B cell (primary cell): ENCODE results near the gene ZNF586. TPM values are rescaled to one million over a fixed set of nuclear protein-coding genes. Genes with fewer than 3 reads are reported as not detected.

Source experiments
- ATAC-seq: fragments of 200-7000 bp; cut with Tn5 transposase; one replicate; pipeline ENCODE4 v1.10.0; 2021; ENCODE audit warnings: low read depth, mild to moderate bottlenecking, moderate number of reproducible peaks, moderate library complexity
- CTCF ChIA-PET: fragments of 350-600 bp; sonication (Branson Sonifier 250); formaldehyde crosslinking; loops from one replicate; lab custom pipeline; 2021; ENCODE audit warnings: antibody characterized with exemption, inconsistent platforms; lab: Charles Lee
- POLR2A ChIA-PET: fragments of 350-600 bp; sonication (Branson Sonifier 250); formaldehyde crosslinking; loops from one replicate; lab custom pipeline; 2021; ENCODE audit warnings: antibody characterized with exemption; lab: Charles Lee
- DNase-seq: peaks from one replicate; pipeline ENCODE4 v3.0.0; 2013
- H2AFZ ChIP-seq: 2 replicates; pipeline ENCODE4 v1.6.1; 2012; ENCODE audit warnings: mild to moderate bottlenecking, low read depth, low read length; ENCODE audit not compliant: insufficient read depth, poor library complexity, severe bottlenecking
- H3K27ac ChIP-seq, 2 donors: 1 replicate in 1 of 2; 2 replicates in 1 of 2; pipeline ENCODE4 v1.5.1; 2012 to 2013; ENCODE audit warnings: low read length in 2 of 2, mild to moderate bottlenecking in 2 of 2, moderate library complexity in 1 of 2
- H3K27me3 ChIP-seq, 4 experiments: fragments of 200-600 bp in 1 of 4; sonication (generic) in 1 of 4; replicated peaks in 1 of 4; 1 replicate in 2 of 4; 2 replicates in 2 of 4; pipeline versions ENCODE4 v1.6.1 to v1.7.0; 2013 to 2016; ENCODE audit warnings: low read length in 3 of 4, mild to moderate bottlenecking in 2 of 4, mixed read lengths in 1 of 4, moderate library complexity in 1 of 4; ENCODE audit not compliant: insufficient read depth in 4 of 4, control insufficient read depth in 3 of 4; ENCODE audit errors: control extremely low read depth in 1 of 4
- H3K36me3 ChIP-seq, 2 experiments: replicated peaks in 1 of 2; 1 replicate in 1 of 2; 2 replicates in 1 of 2; pipeline versions ENCODE4 v1.6.1 to v1.7.1; 2013; ENCODE audit warnings: low read length in 1 of 2; ENCODE audit not compliant: insufficient read depth in 2 of 2, control insufficient read depth in 1 of 2; ENCODE audit errors: control extremely low read depth in 1 of 2, extremely low read depth in 1 of 2
- H3K4me1 ChIP-seq, 2 donors: fragments of 200-600 bp in 1 of 2; sonication (generic) in 1 of 2; 1 replicate in 1 of 2; 2 replicates in 1 of 2; pipeline versions ENCODE4 v1.5.1 to v1.6.1; 2013 to 2017; ENCODE audit warnings: low read length in 2 of 2; ENCODE audit not compliant: control insufficient read depth in 2 of 2, insufficient read depth in 2 of 2
- H3K4me2 ChIP-seq: replicated peaks from 2 replicates; pipeline ENCODE3; 2012; ENCODE audit warnings: mild to moderate bottlenecking, low read depth, low read length; ENCODE audit not compliant: poor library complexity, severe bottlenecking
- H3K4me3 ChIP-seq, 5 experiments: fragments of 200-600 bp in 1 of 5; sonication (generic) in 1 of 5; 1 replicate in 3 of 5; 2 replicates in 2 of 5; pipeline versions ENCODE4 v1.5.1 to v1.7.0; 2011 to 2016; ENCODE audit warnings: low read length in 4 of 5, mild to moderate bottlenecking in 4 of 5, low read depth in 2 of 5, control low read depth in 1 of 5, moderate library complexity in 1 of 5; ENCODE audit not compliant: insufficient read depth in 1 of 5; ENCODE audit errors: control extremely low read depth in 1 of 5, extremely low read depth in 1 of 5
- H3K79me2 ChIP-seq: fragments of 200-600 bp; sonication (generic); one replicate; pipeline ENCODE4 v1.6.0; 2016; ENCODE audit warnings: low read length; ENCODE audit not compliant: control insufficient read depth, insufficient read depth
- H3K9ac ChIP-seq: fragments of 200-600 bp; sonication (generic); 2 replicates; pipeline ENCODE4 v1.6.1; 2017; ENCODE audit warnings: mild to moderate bottlenecking, low read length, moderate library complexity
- H3K9me3 ChIP-seq, 3 donors: one replicate each; pipeline versions ENCODE4 v1.6.1 to v1.7.1; 2013; ENCODE audit warnings: low read length in 2 of 3; ENCODE audit not compliant: control insufficient read depth in 2 of 3, insufficient read depth in 1 of 3; ENCODE audit errors: control extremely low read depth in 1 of 3
- H4K20me1 ChIP-seq: 2 replicates; pipeline ENCODE4 v1.6.0; 2012; ENCODE audit warnings: mild to moderate bottlenecking, low read length; ENCODE audit not compliant: insufficient read depth, control insufficient read depth, poor library complexity, severe bottlenecking
- H3K27ac Mint-ChIP-seq: one replicate; pipeline ENCODE4 v1.8.0; 2021; ENCODE audit warnings: mixed read lengths
- H3K27me3 Mint-ChIP-seq: one replicate; pipeline ENCODE4 v1.8.0; 2021; ENCODE audit warnings: mixed read lengths
- H3K4me1 Mint-ChIP-seq: one replicate; pipeline ENCODE4 v1.8.0; 2021; ENCODE audit warnings: mixed read lengths
- H3K4me3 Mint-ChIP-seq: one replicate; pipeline ENCODE4 v1.8.0; 2021; ENCODE audit warnings: mixed read lengths
- H3K9me3 Mint-ChIP-seq: one replicate; pipeline ENCODE4 v1.8.0; 2022; ENCODE audit warnings: mixed read lengths; ENCODE audit not compliant: insufficient read depth
- EZH2 ChIP-seq: IDR thresholded peaks from 2 replicates; pipeline ENCODE4 v1.6.1; 2012; ENCODE audit warnings: borderline replicate concordance, low read depth, mild to moderate bottlenecking, moderate library complexity, low read length; ENCODE audit not compliant: insufficient read depth, poor library complexity, severe bottlenecking
- WGBS: methylation state at CpG from one replicate; pipeline ENCODE4 v1.1.5; 2013; ENCODE audit warnings: missing lambda C conversion rate; ENCODE audit not compliant: insufficient coverage; 5-methylcytosine and 5-hydroxymethylcytosine counted together
- intact Hi-C: fragments of 100-400 bp; cut with micrococcal nuclease; formaldehyde crosslinking; loops from one replicate; pipeline ENCODE4 v1.10.0; 2022
- polyA plus RNA-seq: library from polyadenylated mRNA; depleted of rRNA; stranded (reverse); fragments of >200 nt; gene quantifications from 2 replicates; pipeline ENCODE4 v1.2.3, GENCODE V29; 2012
- total RNA-seq, 2 donors: library from RNA; stranded (reverse); fragments of 120-200 nt in 1 of 2; gene quantifications; 1 replicate in 1 of 2; 2 replicates in 1 of 2; pipeline versions ENCODE4 v1.2.3 to v1.2.4, GENCODE V29; 2013 to 2022
- TF ChIP-seq, protein P1 (sequence below): fragments of 200-600 bp; IDR thresholded peaks from one replicate; pipeline ENCODE4 v1.8.0; 2022; ENCODE audit warnings: antibody characterized with exemption, mild to moderate bottlenecking

Gene ZNF586
- total and polyA plus RNA-seq, 2 donors (not counting 1 experiment from before 2014, with no cell fraction given): 18.0 to 48.0 TPM

DNA sequence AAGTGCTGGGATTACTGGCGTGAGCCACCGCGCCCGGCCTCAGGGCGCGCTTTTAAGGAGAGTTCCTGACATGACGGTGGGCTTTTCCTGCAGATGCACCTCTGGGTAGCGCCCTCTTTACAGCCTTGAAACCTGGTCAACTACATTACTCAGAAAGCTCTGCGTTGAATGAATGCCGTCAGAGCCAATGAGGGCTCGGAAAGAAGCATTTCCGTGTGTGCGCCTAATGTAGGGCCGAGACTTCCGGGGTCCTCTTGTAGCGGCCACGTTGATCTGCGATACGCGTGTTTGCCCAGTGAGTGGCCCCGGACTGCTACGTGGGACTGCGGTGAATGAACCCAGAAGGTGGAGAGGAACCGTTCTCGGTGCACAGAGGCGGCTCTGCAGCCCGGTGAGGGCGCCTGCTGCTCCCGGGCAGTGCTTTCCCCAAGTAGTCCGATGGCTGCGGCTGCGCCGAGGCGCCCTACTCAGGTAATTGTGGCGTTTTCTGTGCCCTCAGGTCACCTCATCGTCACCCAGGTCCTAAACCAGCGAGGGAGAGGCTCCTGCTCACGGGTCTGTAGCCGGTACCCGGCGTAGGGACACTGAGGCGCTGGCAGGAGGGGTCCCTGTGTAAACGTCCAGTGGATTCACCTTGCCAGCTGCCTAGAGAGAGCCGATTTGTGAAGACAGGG lies 50.1 kb downstream of the ZNF586 start:
- Histone ChIP-seq H3K79me2 (peaks cover 65% of the 10 kb centered on the region), H3K4me2 (peak overlapping the region; percentile 84), H3K36me3 (no peaks in the 10 kb centered on the region), H3K27me3 (no peaks in the 10 kb centered on the region), H3K4me3 (peak overlapping the region; percentile 78 to 92 (median 83)), H2AFZ (peak overlapping the region; percentile 90), H3K27ac (peak overlapping the region; percentile 75 to 88), H3K9ac (peak overlapping the region; percentile 95), H4K20me1 (no peaks in the 10 kb centered on the region), H3K9me3 (no peaks in the 10 kb centered on the region), H3K4me1 (peaks cover 12 to 17% of the 10 kb centered on the region in 2 donors)
- Mint-ChIP-seq H3K4me1 (peaks cover 58% of the 10 kb centered on the region), H3K27ac (peak overlapping the region; percentile 97), H3K9me3 (no peaks in the 10 kb centered on the region), H3K27me3 (no peaks in the 10 kb centered on the region), H3K4me3 (peak overlapping the region; percentile 94)
- POLR2A ChIA-PET: interaction anchor here (0.5 to 1.6 kb wide), 6 partner anchors 18 to 627 kb away, joined by 3 to 12 read pairs (median 4); partner anchors contain the start of genes ZNF274 and ZNF417
- CTCF ChIA-PET: interaction anchor here (0.7 to 1.2 kb wide), 2 partner anchors 336 to 640 kb away, joined by 3 to 5 read pairs; no protein-coding TSS in a partner anchor
- under 1% methylated on average over 43 of the region's 44 CpGs for WGBS
- TF ChIP-seq, protein P1, sequence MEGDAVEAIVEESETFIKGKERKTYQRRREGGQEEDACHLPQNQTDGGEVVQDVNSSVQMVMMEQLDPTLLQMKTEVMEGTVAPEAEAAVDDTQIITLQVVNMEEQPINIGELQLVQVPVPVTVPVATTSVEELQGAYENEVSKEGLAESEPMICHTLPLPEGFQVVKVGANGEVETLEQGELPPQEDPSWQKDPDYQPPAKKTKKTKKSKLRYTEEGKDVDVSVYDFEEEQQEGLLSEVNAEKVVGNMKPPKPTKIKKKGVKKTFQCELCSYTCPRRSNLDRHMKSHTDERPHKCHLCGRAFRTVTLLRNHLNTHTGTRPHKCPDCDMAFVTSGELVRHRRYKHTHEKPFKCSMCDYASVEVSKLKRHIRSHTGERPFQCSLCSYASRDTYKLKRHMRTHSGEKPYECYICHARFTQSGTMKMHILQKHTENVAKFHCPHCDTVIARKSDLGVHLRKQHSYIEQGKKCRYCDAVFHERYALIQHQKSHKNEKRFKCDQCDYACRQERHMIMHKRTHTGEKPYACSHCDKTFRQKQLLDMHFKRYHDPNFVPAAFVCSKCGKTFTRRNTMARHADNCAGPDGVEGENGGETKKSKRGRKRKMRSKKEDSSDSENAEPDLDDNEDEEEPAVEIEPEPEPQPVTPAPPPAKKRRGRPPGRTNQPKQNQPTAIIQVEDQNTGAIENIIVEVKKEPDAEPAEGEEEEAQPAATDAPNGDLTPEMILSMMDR: no peak
- TF ChIP-seq EZH2: no peak
- ATAC-seq (peak; percentile 83), DNase-seq (peak; percentile 90)
- intact Hi-C loops: loop anchor here (1.0 to 10.0 kb wide), 6 partner anchors 50 to 385 kb away; partner anchors contain the start of genes ZNF211, ZNF417, ZNF586 and ZNF671

- Histone ChIP-seq H3K79me2 (peaks cover 60% of the 10 kb centered on the region), H3K4me3 (peak overlapping the region in 3 of 5 experiments; percentile 81 to 87 (median 83)), H3K36me3 (no peaks in the 10 kb centered on the region), H4K20me1 (no peaks in the 10 kb centered on the region), H3K9ac (peak overlapping the region; percentile 95), H3K27me3 (no peaks in the 10 kb centered on the region), H3K27ac (peak overlapping the region; percentile 75 to 88), H3K4me2 (peak overlapping the region; percentile 84), H2AFZ (peak overlapping the region; percentile 90), H3K4me1 (peaks cover 9 to 10% of the 10 kb centered on the region in 2 donors), H3K9me3 (no peaks in the 10 kb centered on the region)
- ATAC-seq (no peak), DNase-seq (no peak)
- Mint-ChIP-seq H3K4me3 (peak overlapping the region; percentile 94), H3K27me3 (no peaks in the 10 kb centered on the region), H3K9me3 (no peaks in the 10 kb centered on the region), H3K27ac (peak overlapping the region; percentile 97), H3K4me1 (peaks cover 51% of the 10 kb centered on the region)
- WGBS: 83% methylated on average over 5 of the region's 6 CpGs
- POLR2A ChIA-PET: no interaction called here
- CTCF ChIA-PET: interaction anchor here (1.1 kb wide), 1 partner anchor 12 kb away, joined by 3 read pairs; no protein-coding TSS in a partner anchor
- TF ChIP-seq EZH2: no peak
- TF ChIP-seq, protein P1: no peak
- intact Hi-C loops: no loop called here
Measured at GRCh38 chr19:57820599-57820998, 51.1 kb downstream of the ZNF586 start.
